ENCODE data around the gene PRTFDC1.

DNA sequence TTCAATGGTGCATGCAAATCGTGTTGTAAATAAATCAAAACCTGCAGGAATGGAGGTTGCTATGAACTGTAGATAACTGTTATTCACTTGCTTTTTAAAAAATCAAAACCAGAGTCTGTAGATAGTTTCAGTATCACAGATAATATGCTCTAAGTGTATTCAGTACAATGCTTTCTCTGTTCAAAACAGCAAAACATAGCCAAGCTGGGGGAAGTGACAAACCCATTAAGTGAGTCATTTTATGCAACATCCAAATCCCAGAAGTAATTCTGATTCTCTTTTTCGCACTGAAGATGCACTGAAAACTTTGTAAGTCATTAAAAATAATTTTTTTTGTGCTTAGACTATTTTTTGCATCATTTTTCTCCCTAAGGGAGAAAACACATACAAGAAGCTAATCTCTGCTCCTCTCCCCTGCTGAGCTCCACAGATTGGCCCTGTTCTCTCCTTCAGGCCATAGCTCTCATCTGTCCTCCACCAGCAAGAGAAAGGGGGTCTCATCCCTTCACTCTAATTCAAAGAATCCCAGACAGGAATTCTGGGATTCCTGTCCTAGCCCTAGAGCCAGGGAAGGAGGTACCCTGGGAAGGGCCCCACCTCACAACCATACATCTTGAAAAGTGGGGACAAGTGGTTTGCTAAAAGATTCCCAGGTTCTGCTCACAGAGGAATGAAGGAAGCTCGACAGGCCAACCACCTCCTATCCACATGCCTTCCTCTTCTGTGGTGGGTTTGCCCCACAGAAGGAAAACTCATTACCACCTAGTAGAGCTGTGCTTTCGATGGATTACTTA lies 4.9 kb downstream of the PRTFDC1 start:
- TF ChIP-seq EZH2 (IDR thresholded peaks at IDR 0.05; ENCODE audit: low read length, missing control alignments): no peak
- TF ChIP-seq, protein P1, sequence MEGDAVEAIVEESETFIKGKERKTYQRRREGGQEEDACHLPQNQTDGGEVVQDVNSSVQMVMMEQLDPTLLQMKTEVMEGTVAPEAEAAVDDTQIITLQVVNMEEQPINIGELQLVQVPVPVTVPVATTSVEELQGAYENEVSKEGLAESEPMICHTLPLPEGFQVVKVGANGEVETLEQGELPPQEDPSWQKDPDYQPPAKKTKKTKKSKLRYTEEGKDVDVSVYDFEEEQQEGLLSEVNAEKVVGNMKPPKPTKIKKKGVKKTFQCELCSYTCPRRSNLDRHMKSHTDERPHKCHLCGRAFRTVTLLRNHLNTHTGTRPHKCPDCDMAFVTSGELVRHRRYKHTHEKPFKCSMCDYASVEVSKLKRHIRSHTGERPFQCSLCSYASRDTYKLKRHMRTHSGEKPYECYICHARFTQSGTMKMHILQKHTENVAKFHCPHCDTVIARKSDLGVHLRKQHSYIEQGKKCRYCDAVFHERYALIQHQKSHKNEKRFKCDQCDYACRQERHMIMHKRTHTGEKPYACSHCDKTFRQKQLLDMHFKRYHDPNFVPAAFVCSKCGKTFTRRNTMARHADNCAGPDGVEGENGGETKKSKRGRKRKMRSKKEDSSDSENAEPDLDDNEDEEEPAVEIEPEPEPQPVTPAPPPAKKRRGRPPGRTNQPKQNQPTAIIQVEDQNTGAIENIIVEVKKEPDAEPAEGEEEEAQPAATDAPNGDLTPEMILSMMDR (conservative IDR thresholded peaks at IDR 0.05 in 1 of 2, IDR thresholded peaks at IDR 0.05 in 1 of 2; ENCODE audit: low read depth in 1 of 2, low read length in 2 of 2): no peak
